ENCODE measurements around the gene MSH5.

The MSH5 gene

DNA sequence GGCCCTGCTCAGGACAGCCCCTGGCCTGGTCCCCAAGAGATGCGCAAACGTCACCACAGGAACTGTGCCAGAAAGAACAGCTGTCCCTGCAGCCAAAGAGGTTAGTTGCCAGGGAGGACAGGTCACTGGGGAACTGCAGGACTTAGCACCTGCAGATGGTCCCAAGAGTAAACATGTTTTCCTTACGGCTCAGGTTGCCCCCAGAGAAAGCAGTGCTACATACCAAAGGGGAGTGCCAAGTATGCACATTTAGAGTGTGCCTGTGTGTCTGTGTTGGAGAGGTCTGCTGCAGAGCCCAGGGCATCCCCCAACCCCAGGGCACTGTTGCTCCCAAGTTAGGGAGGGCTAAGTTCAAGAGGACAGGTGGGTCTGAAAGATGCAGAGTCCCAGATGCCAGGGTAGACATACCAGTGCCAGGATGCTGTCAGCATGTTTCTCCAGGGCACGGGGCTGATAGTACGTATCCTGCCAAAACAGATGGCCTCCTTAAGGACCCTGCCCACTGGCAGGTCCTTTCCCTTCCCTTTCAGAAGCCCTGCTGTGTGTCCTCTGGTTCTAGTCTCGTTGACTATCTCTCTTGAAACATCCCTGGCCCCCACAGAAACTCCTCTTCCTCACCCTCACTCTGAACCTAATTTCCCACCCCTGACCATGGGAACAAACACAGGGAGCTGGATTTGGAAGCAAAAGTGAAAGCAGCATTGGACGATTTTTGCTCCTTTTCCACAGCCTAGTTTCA, 38.0 kb upstream of the MSH5 start:
- Histone ChIP-seq H3K79me2 (ENCODE audit: insufficient read depth, low read length) (0 out of 2 replicates have a peak, but pooled peaks cover 5% of the 10 kb centered on the region), H2AFZ (ENCODE audit: low read length) (no peak overlapping the region), H3K4me3 (ENCODE audit: low read depth, low read length, poor library complexity, severe bottlenecking) (peak overlapping the region; percentile 85), H3K9ac (ENCODE audit: low read length) (peak overlapping the region; percentile 89), H3F3A (ENCODE audit: insufficient read depth, low read length) (no peaks in the 10 kb centered on the region), H3K4me1 (ENCODE audit: insufficient read depth, low read length, severe bottlenecking) (peaks cover 23% of the 10 kb centered on the region), H4K20me1 (ENCODE audit: insufficient read depth, low read length) (no peaks in the 10 kb centered on the region), H3K9me2 (ENCODE audit: low read depth, low read length) (no peaks in the 10 kb centered on the region), H3K27ac (ENCODE audit: low read depth, low read length, poor library complexity, severe bottlenecking) (peak overlapping the region; percentile 1), H3K4me2 (ENCODE audit: low read length) (peak overlapping the region; percentile 91), H3K27me3 (ENCODE audit: insufficient read depth, low read length) (no peaks in the 10 kb centered on the region), H3K9me3 (ENCODE audit: low read length) (no peaks in the 10 kb centered on the region), H3K36me3 (ENCODE audit: insufficient read depth, low read length) (peaks cover 8% of the 10 kb centered on the region; the same call in 1 of the 2 replicates)
- TF ChIP-seq CTCF (IDR thresholded peaks at IDR 0.05; ENCODE audit: low read length), result no peak
- TF ChIP-seq EZH2 (IDR thresholded peaks at IDR 0.05; ENCODE audit: borderline replicate concordance, low read length), result no peak

GRCh38 chr6:31702405-31702818, 37.4 kb upstream of the MSH5 start:
- no peak overlapping the region for H2AFZ ChIP-seq (ENCODE audit: low read length)
- H3K4me2 ChIP-seq (ENCODE audit: low read length), result peak overlapping the region; percentile 91
- H3K9ac ChIP-seq (ENCODE audit: low read length), result peak overlapping the region; percentile 89
- TF ChIP-seq EZH2 (IDR thresholded peaks at IDR 0.05; ENCODE audit: borderline replicate concordance, low read length) (no peak), CTCF (IDR thresholded peaks at IDR 0.05; ENCODE audit: low read length) (no peak)
- peak overlapping the region; percentile 54 for H3K27ac ChIP-seq (ENCODE audit: low read depth, low read length, poor library complexity, severe bottlenecking)
- H3K79me2 ChIP-seq (ENCODE audit: insufficient read depth, low read length), result 0 out of 2 replicates have a peak, but pooled peaks cover 5% of the 10 kb centered on the region
- peaks cover 6% of the 10 kb centered on the region; the same call in 1 of the 2 replicates for H3K36me3 ChIP-seq (ENCODE audit: insufficient read depth, low read length)
- peak overlapping the region; percentile 85 for H3K4me3 ChIP-seq (ENCODE audit: low read depth, low read length, poor library complexity, severe bottlenecking)
- no peaks in the 10 kb centered on the region for H3K9me2 ChIP-seq (ENCODE audit: low read depth, low read length)
- no peaks in the 10 kb centered on the region for H3K9me3 ChIP-seq (ENCODE audit: low read length)
- no peaks in the 10 kb centered on the region for H4K20me1 ChIP-seq (ENCODE audit: insufficient read depth, low read length)
- peaks cover 23% of the 10 kb centered on the region for H3K4me1 ChIP-seq (ENCODE audit: insufficient read depth, low read length, severe bottlenecking)
- H3F3A ChIP-seq (ENCODE audit: insufficient read depth, low read length), result no peaks in the 10 kb centered on the region
- no peaks in the 10 kb centered on the region for H3K27me3 ChIP-seq (ENCODE audit: insufficient read depth, low read length)

DNA sequence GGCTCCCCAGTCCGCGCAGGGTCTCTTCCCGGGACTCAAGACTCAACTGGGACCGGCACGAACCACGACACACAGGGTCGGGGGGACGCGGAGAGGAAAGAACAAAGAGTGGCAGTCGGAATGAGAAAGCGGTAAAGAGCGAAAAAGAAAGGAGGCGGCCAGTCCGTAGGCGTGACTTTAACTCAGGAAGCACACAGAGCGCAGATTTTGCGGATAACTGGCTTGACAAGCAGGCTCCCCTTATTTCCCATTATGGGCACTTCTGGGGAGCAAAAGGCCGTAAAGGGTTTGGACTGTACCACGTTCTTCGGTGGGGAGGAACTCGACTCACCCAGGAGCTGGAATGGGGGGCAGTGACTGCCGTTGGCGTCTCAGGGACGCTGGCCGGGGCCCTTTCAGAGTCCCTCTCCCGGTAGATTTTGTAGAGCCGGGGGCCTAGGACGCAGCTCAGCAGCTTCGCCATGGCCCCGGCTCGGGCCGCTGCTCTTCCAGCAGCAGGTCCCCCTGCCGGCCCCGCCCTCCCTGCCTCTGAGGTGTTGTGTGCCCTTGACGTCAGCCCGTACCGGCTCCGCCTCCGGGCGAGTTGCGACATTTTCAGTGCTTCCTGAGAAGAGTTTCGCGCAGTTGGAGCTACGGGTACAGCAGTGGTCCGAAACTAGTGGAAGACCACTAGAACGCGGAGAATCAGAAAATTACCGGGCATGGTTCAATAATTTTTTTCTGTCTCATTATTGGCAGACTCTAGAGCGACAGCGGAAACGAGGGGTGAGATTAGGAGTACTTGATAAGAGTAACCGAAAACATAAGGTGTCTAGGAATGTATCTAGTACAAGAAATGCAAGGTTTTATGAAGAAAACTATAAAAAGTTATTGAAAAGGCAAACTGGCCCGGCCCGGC, 36.7 kb upstream of the MSH5 start, which contains the start of gene ABHD16A:
Gene ABHD16A (minus strand): TSS at position 506 of the 898 bp plus-strand sequence. CDS start 43 bp downstream, at position 463.
- Histone ChIP-seq H3K4me3 (ENCODE audit: low read depth, low read length, poor library complexity, severe bottlenecking) (peak within 1 kb of the TSS; percentile 85), H3K27ac (ENCODE audit: low read depth, low read length, poor library complexity, severe bottlenecking) (peak within 1 kb of the TSS; percentile 54), H3K9me3 (ENCODE audit: low read length) (no peaks in the 10 kb centered on the region), H3K4me1 (ENCODE audit: insufficient read depth, low read length, severe bottlenecking) (peaks cover 23% of the 10 kb centered on the region), H2AFZ (ENCODE audit: low read length) (peak within 1 kb of the TSS; percentile 30; the same call in 1 of the 2 replicates), H3K9ac (ENCODE audit: low read length) (peak within 1 kb of the TSS; percentile 89), H3K79me2 (ENCODE audit: insufficient read depth, low read length) (0 out of 2 replicates have a peak, but pooled peaks cover 5% of the 10 kb centered on the region), H4K20me1 (ENCODE audit: insufficient read depth, low read length) (no peaks in the 10 kb centered on the region), H3K27me3 (ENCODE audit: insufficient read depth, low read length) (no peaks in the 10 kb centered on the region), H3K36me3 (ENCODE audit: insufficient read depth, low read length) (peaks cover 6% of the 10 kb centered on the region; the same call in 1 of the 2 replicates), H3K9me2 (ENCODE audit: low read depth, low read length) (no peaks in the 10 kb centered on the region), H3F3A (ENCODE audit: insufficient read depth, low read length) (no peaks in the 10 kb centered on the region), H3K4me2 (ENCODE audit: low read length) (peak within 1 kb of the TSS; percentile 91)
- TF ChIP-seq EZH2 (IDR thresholded peaks at IDR 0.05; ENCODE audit: borderline replicate concordance, low read length) (no peak), CTCF (IDR thresholded peaks at IDR 0.05; ENCODE audit: low read length) (no peak)

All from OCI-LY1 (cell line).